Mucosa of descending colon (tissue), 3 donors: ENCODE measurements around the gene MRPL23. TPM values are rescaled to one million over a fixed set of nuclear protein-coding genes. Genes with fewer than 3 reads are reported as not detected.

Source experiments
- ATAC-seq: fragments of 200-7000 bp; cut with Tn5 transposase; one replicate; pipeline ENCODE4 v1.9.1; 2020; ENCODE audit warnings: mild to moderate bottlenecking, moderate library complexity
- DNase-seq, 3 donors: peaks; one replicate each; pipeline ENCODE4 v3.0.0-alpha.2; 2020
- H3K36me3 ChIP-seq: fragments of 200-600 bp; one replicate; pipeline ENCODE4 v1.8.0; 2021; ENCODE audit warnings: low read depth, mild to moderate bottlenecking
- H3K4me1 ChIP-seq: fragments of 200-600 bp; one replicate; pipeline ENCODE4 v1.8.0; 2021; ENCODE audit warnings: low read depth, mild to moderate bottlenecking
- H3K4me3 ChIP-seq: fragments of 200-600 bp; one replicate; pipeline ENCODE4 v1.8.0; 2021; ENCODE audit warnings: mild to moderate bottlenecking
- H3K9me3 ChIP-seq: fragments of 200-600 bp; one replicate; pipeline ENCODE4 v1.8.0; 2021; ENCODE audit warnings: mild to moderate bottlenecking
- intact Hi-C, 2 donors: fragments of 100-400 bp; cut with DNase I in 1 of 2; cut with micrococcal nuclease in 1 of 2; formaldehyde crosslinking; loops; one replicate each; pipeline versions ENCODE4 v1.11.0 to v1.11.1; 2022; cut with DNase I, micrococcal nuclease
- total RNA-seq, 3 donors: library from RNA; stranded (reverse); fragmentation: NEBNext Ultra II Directional in 2 of 3; extraction: Animal tissue kit (Norgen Biotek cat#: 25700) in 2 of 3; gene quantifications; one replicate each; pipeline versions ENCODE4 v1.2.1 to v1.2.4, GENCODE V29; 2021 to 2023
- TF ChIP-seq, protein P1 (sequence below): fragments of 200-600 bp; IDR thresholded peaks from one replicate; pipeline ENCODE4 v1.8.0; 2022; ENCODE audit warnings: antibody characterized with exemption, mild to moderate bottlenecking
- donor health status: DM: no; HTN: no; CAD: no; lungs with moderate emphysema.
- donor health status: DM: no; HTN: no; CAD: no.
- donor health status: DM: no; HTN: yes; CAD: no.

The MRPL23 gene
- total RNA-seq, 3 donors from 2014 or later = 42.5 to 105 (median 56.1) TPM

- Histone ChIP-seq H3K4me1 (no peaks in the 10 kb centered on the region), H3K9me3 (no peaks in the 10 kb centered on the region), H3K4me3 (no peak overlapping the region), H3K36me3 (no peaks in the 10 kb centered on the region)
- DNase-seq (no peak), ATAC-seq (no peak)
- intact Hi-C loops = no loop called here
- TF ChIP-seq, protein P1, sequence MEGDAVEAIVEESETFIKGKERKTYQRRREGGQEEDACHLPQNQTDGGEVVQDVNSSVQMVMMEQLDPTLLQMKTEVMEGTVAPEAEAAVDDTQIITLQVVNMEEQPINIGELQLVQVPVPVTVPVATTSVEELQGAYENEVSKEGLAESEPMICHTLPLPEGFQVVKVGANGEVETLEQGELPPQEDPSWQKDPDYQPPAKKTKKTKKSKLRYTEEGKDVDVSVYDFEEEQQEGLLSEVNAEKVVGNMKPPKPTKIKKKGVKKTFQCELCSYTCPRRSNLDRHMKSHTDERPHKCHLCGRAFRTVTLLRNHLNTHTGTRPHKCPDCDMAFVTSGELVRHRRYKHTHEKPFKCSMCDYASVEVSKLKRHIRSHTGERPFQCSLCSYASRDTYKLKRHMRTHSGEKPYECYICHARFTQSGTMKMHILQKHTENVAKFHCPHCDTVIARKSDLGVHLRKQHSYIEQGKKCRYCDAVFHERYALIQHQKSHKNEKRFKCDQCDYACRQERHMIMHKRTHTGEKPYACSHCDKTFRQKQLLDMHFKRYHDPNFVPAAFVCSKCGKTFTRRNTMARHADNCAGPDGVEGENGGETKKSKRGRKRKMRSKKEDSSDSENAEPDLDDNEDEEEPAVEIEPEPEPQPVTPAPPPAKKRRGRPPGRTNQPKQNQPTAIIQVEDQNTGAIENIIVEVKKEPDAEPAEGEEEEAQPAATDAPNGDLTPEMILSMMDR = no peak
Observed at GRCh38 chr11:1908618-1909017, 38.5 kb upstream of the MRPL23 start.

DNA sequence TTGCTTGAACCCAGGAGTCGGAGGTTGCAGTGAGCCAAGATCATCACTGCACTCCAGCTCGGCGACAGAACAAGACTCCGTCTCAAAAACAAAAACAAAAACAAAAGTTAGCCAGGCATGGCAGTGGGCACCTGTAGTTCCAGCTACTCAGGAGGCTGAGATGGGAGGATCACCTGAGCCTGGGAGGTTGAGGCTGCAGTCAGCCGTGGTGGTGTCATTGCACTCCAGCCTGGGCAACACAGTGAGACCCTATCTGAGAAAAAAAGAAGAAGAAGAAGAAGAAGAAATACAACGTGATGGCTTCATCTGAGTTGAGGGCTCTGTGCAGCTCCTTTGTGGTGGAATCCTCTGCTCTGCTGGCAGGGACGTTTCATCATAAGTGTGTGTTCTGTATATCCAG, 37.6 kb upstream of the MRPL23 start:
- ATAC-seq (no peak), DNase-seq (no peak)
- H3K36me3 ChIP-seq = no peaks in the 10 kb centered on the region
- no peaks in the 10 kb centered on the region for H3K9me3 ChIP-seq
- TF ChIP-seq, protein P1 = no peak
- no peaks in the 10 kb centered on the region for H3K4me1 ChIP-seq
- no peak overlapping the region for H3K4me3 ChIP-seq
- intact Hi-C loops = no loop called here

DNA sequence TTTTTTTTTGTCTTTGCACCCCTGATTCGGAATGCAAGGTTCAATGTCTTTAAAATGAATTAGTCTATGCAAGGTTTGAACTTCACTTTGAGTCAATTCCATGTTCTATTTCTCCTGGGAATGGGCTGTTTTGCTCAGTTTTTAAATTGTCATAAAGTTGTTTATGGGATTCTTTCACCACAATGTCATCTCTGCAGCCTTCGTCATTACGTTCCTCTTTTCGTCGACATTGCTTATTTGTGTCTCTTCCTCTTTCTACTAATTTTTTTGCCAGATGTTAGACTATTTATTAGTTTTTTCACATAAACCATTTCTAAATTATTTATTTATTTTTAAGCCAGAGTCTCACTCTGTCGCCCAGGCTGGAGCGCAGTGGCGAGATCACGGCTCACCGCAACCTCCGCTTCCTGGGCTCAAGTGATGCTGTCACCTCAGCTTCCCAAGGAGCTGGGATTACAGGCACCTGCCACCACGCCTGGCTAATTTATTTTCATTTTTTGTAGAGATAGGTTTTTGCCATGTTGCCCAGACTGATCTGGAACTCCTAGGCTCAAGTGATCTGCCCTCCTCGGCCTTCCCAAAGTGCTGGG, 34.7 kb upstream of the MRPL23 start:
- Histone ChIP-seq H3K4me1 (no peaks in the 10 kb centered on the region), H3K9me3 (no peaks in the 10 kb centered on the region), H3K4me3 (no peak overlapping the region), H3K36me3 (no peaks in the 10 kb centered on the region)
- TF ChIP-seq, protein P1 = no peak
- DNase-seq = no peak
- ATAC-seq = no peak
- intact Hi-C loops = no loop called here

DNA sequence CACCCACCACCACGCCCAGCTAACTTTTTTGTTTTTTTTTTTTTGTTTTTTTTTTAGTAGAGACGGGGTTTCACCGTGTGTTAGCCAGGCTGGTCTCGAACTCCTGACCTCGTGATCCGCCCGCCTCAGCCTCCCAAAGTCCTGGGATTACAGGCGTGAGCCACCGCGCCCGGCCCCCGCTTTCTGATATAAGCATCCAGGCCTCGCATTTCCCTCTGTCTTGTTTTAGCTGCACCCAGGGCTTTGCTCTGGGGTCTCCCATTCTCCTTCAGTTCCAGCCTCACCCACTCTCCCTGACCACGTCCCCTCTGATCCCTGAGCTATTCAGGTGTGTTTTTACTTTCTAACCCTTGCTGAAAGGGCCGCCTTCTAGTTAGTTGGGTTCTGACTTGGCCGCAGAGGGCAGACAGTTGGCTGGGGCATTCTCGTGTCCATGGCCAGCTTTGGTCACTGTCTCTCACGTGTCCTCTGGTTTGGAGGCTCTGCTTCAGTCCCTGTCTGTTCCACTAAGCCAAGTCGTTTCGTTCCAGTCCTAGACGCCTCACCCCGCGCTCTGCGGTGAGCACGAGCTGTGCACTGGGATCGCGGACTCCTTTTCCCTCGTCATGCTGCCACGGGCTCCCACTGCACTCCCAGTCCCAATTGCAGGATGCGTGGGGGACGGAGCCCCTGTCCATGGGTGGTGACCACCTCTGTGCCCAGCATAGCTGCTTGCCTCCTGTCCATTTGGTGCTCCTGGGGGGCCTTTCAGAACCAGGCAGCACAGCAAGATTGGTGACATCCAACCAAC, 33.7 kb upstream of the MRPL23 start:
- intact Hi-C loops = no loop called here
- DNase-seq = no peak
- no peak overlapping the region for H3K4me3 ChIP-seq
- TF ChIP-seq, protein P1 = no peak
- H3K4me1 ChIP-seq = no peaks in the 10 kb centered on the region
- no peaks in the 10 kb centered on the region for H3K36me3 ChIP-seq
- no peak for ATAC-seq
- H3K9me3 ChIP-seq = no peaks in the 10 kb centered on the region

GRCh38 chr11:1915795-1916131, 31.4 kb upstream of the MRPL23 start:
- DNase-seq (no peak), ATAC-seq (no peak)
- Histone ChIP-seq H3K4me3 (no peak overlapping the region), H3K4me1 (no peaks in the 10 kb centered on the region), H3K9me3 (no peaks in the 10 kb centered on the region), H3K36me3 (no peaks in the 10 kb centered on the region)
- TF ChIP-seq, protein P1 = no peak
- intact Hi-C loops = loop anchor here (1.0 to 2.0 kb wide), 2 partner anchors 22 to 23 kb away; no protein-coding TSS in a partner anchor
